RWPE2 (cell line): ENCODE data around the gene C17orf100.

ENCODE experiments used
- ATAC-seq: fragments of 200-7000 bp; cut with Tn5 transposase; 3 replicates; pipeline ENCODE4 v1.9.1; 2021; ENCODE audit warnings: low read depth
- DNase-seq: peaks from one replicate; pipeline ENCODE4 v3.0.0-alpha.2; 2020; ENCODE audit warnings: low spot score
- H3K27ac ChIP-seq: fragments of 450-650 bp; 2 replicates; pipeline ENCODE4 v1.5.1; 2017; ENCODE audit warnings: mild to moderate bottlenecking; ENCODE audit not compliant: poor library complexity, severe bottlenecking
- H3K27me3 ChIP-seq: fragments of 250-450 bp; sonication (Bioruptor Pico); 2 replicates; pipeline ENCODE4 v1.5.1; 2021; ENCODE audit warnings: mild to moderate bottlenecking, moderate library complexity; ENCODE audit not compliant: insufficient read depth, poor library complexity, severe bottlenecking
- H3K36me3 ChIP-seq: fragments of 250-450 bp; sonication (Bioruptor Pico); 2 replicates; pipeline ENCODE4 v1.5.1; 2020; ENCODE audit warnings: low read depth, mild to moderate bottlenecking, moderate library complexity
- H3K4me1 ChIP-seq: fragments of 250-450 bp; sonication (Bioruptor Pico); 2 replicates; pipeline ENCODE4 v1.5.1; 2021; ENCODE audit warnings: mild to moderate bottlenecking, moderate library complexity; ENCODE audit not compliant: insufficient read depth, poor library complexity, severe bottlenecking
- H3K4me3 ChIP-seq: fragments of 250-450 bp; sonication (Bioruptor Pico); 2 replicates; pipeline ENCODE4 v1.5.1; 2021; ENCODE audit warnings: mild to moderate bottlenecking, moderate library complexity; ENCODE audit not compliant: severe bottlenecking
- H3K9me3 ChIP-seq: fragments of 250-450 bp; sonication (Bioruptor Pico); 2 replicates; pipeline ENCODE4 v1.5.1; 2021; ENCODE audit warnings: mild to moderate bottlenecking, moderate library complexity; ENCODE audit not compliant: severe bottlenecking
- CTCF ChIP-seq: fragments of 450-650 bp; IDR thresholded peaks from one replicate; pipeline ENCODE4 v1.5.1; 2017; ENCODE audit warnings: mild to moderate bottlenecking, moderate library complexity; ENCODE audit not compliant: poor library complexity, severe bottlenecking

The C17orf100 gene

GRCh38 chr17:6636616-6637457 is 14.7 kb upstream of the C17orf100 start:
- no peak for ATAC-seq
- no peak overlapping the region for H3K4me3 ChIP-seq
- no peaks in the 10 kb centered on the region for H3K27me3 ChIP-seq
- H3K4me1 ChIP-seq, result peaks cover under 1% of the 10 kb centered on the region
- no peak for TF ChIP-seq CTCF
- no peaks in the 10 kb centered on the region for H3K9me3 ChIP-seq
- H3K27ac ChIP-seq, result no peak overlapping the region
- no peak for DNase-seq
- H3K36me3 ChIP-seq, result peaks cover 44% of the 10 kb centered on the region

- DNase-seq, result no peak
- Histone ChIP-seq H3K4me3 (no peak overlapping the region), H3K9me3 (no peaks in the 10 kb centered on the region), H3K27ac (no peak overlapping the region), H3K4me1 (peaks cover 7% of the 10 kb centered on the region), H3K27me3 (no peaks in the 10 kb centered on the region), H3K36me3 (peaks cover 44% of the 10 kb centered on the region)
- ATAC-seq, result no peak
- TF ChIP-seq CTCF, result no peak
Measured at GRCh38 chr17:6637458-6637840, 14.1 kb upstream of the C17orf100 start.

GRCh38 chr17:6638046-6638908 is 13.3 kb upstream of the C17orf100 start:
- no peak for DNase-seq
- no peak for ATAC-seq
- no peaks in the 10 kb centered on the region for H3K27me3 ChIP-seq
- peaks cover 42% of the 10 kb centered on the region for H3K36me3 ChIP-seq
- no peak overlapping the region for H3K27ac ChIP-seq
- H3K4me3 ChIP-seq, result no peak overlapping the region
- no peaks in the 10 kb centered on the region for H3K9me3 ChIP-seq
- H3K4me1 ChIP-seq, result peaks cover 13% of the 10 kb centered on the region
- no peak for TF ChIP-seq CTCF

GRCh38 chr17:6639014-6639585 is 12.5 kb upstream of the C17orf100 start:
- peaks cover 22% of the 10 kb centered on the region for H3K4me1 ChIP-seq
- H3K36me3 ChIP-seq, result peaks cover 42% of the 10 kb centered on the region
- H3K27ac ChIP-seq, result peak overlapping the region; percentile 94
- peak overlapping the region; percentile 64 for H3K4me3 ChIP-seq
- no peak for TF ChIP-seq CTCF
- no peak for DNase-seq
- H3K9me3 ChIP-seq, result no peaks in the 10 kb centered on the region
- ATAC-seq, result no peak
- no peaks in the 10 kb centered on the region for H3K27me3 ChIP-seq
